22Rv1 (cell line): Measurements from ENCODE around the gene PIK3R3.
A peak's percentile ranks its signal among the peaks of the same experiment; 100 is the strongest.

Experiments
- H3K27ac ChIP-seq: fragments of 450-650 bp; 2 replicates; pipeline ENCODE4 v1.5.1; 2017
- ZFX ChIP-seq: fragments of 450-650 bp; IDR thresholded peaks from 2 replicates; pipeline ENCODE4 v1.6.1; 2017; ENCODE audit warnings: antibody characterized with exemption, borderline replicate concordance
- TF ChIP-seq, protein P1 (sequence below): fragments of 450-650 bp; IDR thresholded peaks from 2 replicates; pipeline ENCODE4 v1.5.1; 2017; ENCODE audit warnings: mild to moderate bottlenecking

The PIK3R3 gene

GRCh38 chr1:46152016-46152415 lies 19.6 kb upstream of the PIK3R3 start:
- no peak for TF ChIP-seq ZFX
- TF ChIP-seq, protein P1, sequence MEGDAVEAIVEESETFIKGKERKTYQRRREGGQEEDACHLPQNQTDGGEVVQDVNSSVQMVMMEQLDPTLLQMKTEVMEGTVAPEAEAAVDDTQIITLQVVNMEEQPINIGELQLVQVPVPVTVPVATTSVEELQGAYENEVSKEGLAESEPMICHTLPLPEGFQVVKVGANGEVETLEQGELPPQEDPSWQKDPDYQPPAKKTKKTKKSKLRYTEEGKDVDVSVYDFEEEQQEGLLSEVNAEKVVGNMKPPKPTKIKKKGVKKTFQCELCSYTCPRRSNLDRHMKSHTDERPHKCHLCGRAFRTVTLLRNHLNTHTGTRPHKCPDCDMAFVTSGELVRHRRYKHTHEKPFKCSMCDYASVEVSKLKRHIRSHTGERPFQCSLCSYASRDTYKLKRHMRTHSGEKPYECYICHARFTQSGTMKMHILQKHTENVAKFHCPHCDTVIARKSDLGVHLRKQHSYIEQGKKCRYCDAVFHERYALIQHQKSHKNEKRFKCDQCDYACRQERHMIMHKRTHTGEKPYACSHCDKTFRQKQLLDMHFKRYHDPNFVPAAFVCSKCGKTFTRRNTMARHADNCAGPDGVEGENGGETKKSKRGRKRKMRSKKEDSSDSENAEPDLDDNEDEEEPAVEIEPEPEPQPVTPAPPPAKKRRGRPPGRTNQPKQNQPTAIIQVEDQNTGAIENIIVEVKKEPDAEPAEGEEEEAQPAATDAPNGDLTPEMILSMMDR: no peak

GRCh38 chr1:46150085-46150484 lies 17.7 kb upstream of the PIK3R3 start:
- TF ChIP-seq, protein P1: no peak
- TF ChIP-seq ZFX: no peak
- H3K27ac ChIP-seq: no peak overlapping the region

More at GRCh38 chr1:46152016-46152415, 19.6 kb upstream of the PIK3R3 start:
- no peak overlapping the region for H3K27ac ChIP-seq

GRCh38 chr1:46148318-46148717 lies 15.9 kb upstream of the PIK3R3 start:
- no peak overlapping the region for H3K27ac ChIP-seq
- TF ChIP-seq, protein P1: no peak
- no peak for TF ChIP-seq ZFX

- no peak for TF ChIP-seq ZFX
- TF ChIP-seq, protein P1: no peak
- no peak overlapping the region for H3K27ac ChIP-seq
Observed at GRCh38 chr1:46137916-46138315, 5.5 kb upstream of the PIK3R3 start.

DNA sequence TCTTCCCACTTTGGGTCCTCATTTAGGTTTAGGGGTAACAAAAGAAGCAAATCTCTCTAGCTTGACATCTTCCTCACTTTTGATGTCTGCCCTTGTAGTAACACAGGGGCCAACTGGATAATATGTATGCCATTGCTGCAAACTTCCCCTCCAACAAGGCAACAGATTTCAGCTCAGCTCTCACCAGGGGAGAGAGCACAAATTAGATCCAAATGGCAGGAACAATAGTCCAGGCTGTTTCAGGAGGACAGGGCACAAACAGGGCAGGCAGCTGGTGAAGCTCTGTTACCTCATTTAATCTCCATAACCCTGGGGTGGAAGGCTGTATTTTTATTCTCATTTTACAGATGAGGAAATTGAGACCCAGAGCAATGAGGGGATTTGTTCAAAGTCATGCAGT lies 4.3 kb upstream of the PIK3R3 start:
- H3K27ac ChIP-seq: peak overlapping the region; percentile 96; the same call in 1 of the 2 replicates
- TF ChIP-seq, protein P1: no peak
- TF ChIP-seq ZFX: no peak

GRCh38 chr1:46134660-46135331 lies 2.4 kb upstream of the PIK3R3 start:
- no peak for TF ChIP-seq ZFX
- TF ChIP-seq, protein P1: no peak

GRCh38 chr1:46133781-46134350 lies 1.4 kb upstream of the PIK3R3 start:
- H3K27ac ChIP-seq: peak overlapping the region; percentile 96
- no peak for TF ChIP-seq ZFX
- TF ChIP-seq, protein P1: no peak

More at GRCh38 chr1:46134660-46135331, 2.4 kb upstream of the PIK3R3 start:
- H3K27ac ChIP-seq: peak overlapping the region; percentile 96
